Activated CD4-positive, alpha-beta T cell treated with anti-CD3 and anti-CD28 coated beads, Interleukin-2, amount 50 U/mL, for 48 hours (primary cell): ENCODE measurements around the gene ACP5.
"Not testable (repeated sequence)": the region's sequence is repeated elsewhere in the genome, so short reads cannot be mapped to it uniquely, and the experiment has no call there.

Source experiments
- DNase-seq, 2 experiments: peaks; one replicate each; pipeline ENCODE4 v3.0.0-alpha.2; 2020

Gene ACP5

GRCh38 chr19:11577451-11578257 is at the start of gene ACP5:
Gene ACP5, minus strand, starts transcription at chr19:11577645. Its CDS starts 328 bp downstream, at chr19:11577317.
- DNase-seq, result no peak

GRCh38 chr19:11626252-11626651 is 48.8 kb upstream of the ACP5 start:
- DNase-seq, result no peak

- DNase-seq, result no peak
These were observed 46.6 kb upstream of the ACP5 start for GRCh38 chr19:11624069-11624463.

- DNase-seq, result not testable (repeated sequence)
These were observed 45.0 kb upstream of the ACP5 start for GRCh38 chr19:11622401-11622800.

GRCh38 chr19:11620553-11620952 is 43.1 kb upstream of the ACP5 start:
- DNase-seq, result no peak

GRCh38 chr19:11617180-11618062 is 40.0 kb upstream of the ACP5 start:
- no peak for DNase-seq

- no peak for DNase-seq
These were observed 35.5 kb upstream of the ACP5 start for GRCh38 chr19:11612816-11613511.

GRCh38 chr19:11611730-11612129 is 34.3 kb upstream of the ACP5 start:
- DNase-seq, result no peak

- no peak for DNase-seq
These were observed 29.0 kb upstream of the ACP5 start for GRCh38 chr19:11606484-11606883.

- DNase-seq, result not testable (repeated sequence)
These were observed 22.3 kb upstream of the ACP5 start for GRCh38 chr19:11599704-11600103.

- no peak for DNase-seq
These were observed 21.3 kb upstream of the ACP5 start for GRCh38 chr19:11598746-11599145.

GRCh38 chr19:11598103-11598483 is 20.6 kb upstream of the ACP5 start:
- DNase-seq, result no peak

GRCh38 chr19:11597202-11598102 is 20.0 kb upstream of the ACP5 start, which contains the start of gene ZNF627:
Gene ZNF627, plus strand, starts transcription at chr19:11597483. Its CDS starts 145 bp downstream, at chr19:11597628.
- DNase-seq, result peak; percentile 99

GRCh38 chr19:11596156-11596555 is 18.7 kb upstream of the ACP5 start:
- no peak for DNase-seq

GRCh38 chr19:11594084-11594483 is 16.6 kb upstream of the ACP5 start:
- no peak for DNase-seq

GRCh38 chr19:11587975-11588631 is 10.7 kb upstream of the ACP5 start:
- no peak for DNase-seq

- DNase-seq, result peak; percentile 84 to 86
These were observed 10.0 kb upstream of the ACP5 start for GRCh38 chr19:11587302-11587974.

- DNase-seq, result no peak
These were observed 8.9 kb upstream of the ACP5 start for GRCh38 chr19:11586331-11586730.

GRCh38 chr19:11581740-11582139 is 4.3 kb upstream of the ACP5 start:
- DNase-seq, result peak; percentile 58 to 64

GRCh38 chr19:11580116-11580515 is 2.7 kb upstream of the ACP5 start:
- no peak for DNase-seq
